ENCODE data around the gene NUTF2. TPM values are rescaled to one million over a fixed set of nuclear protein-coding genes. Genes with fewer than 3 reads are reported as not detected.

The NUTF2 gene
- total and polyA plus RNA-seq, 10 of the 15 experiments (the other 5 are each of a cell fraction or from before 2014, with no cell fraction given): 116 to 342 (median 202) TPM

GRCh38 chr16:67879462-67879861 is 32.7 kb downstream of the NUTF2 start:
- in situ Hi-C loops (cut with MboI) (loop anchor here (5.0 kb wide), 1 partner anchor 163 kb away; no protein-coding TSS in a partner anchor), intact Hi-C loops (cut with micrococcal nuclease; ENCODE audit: unreplicated experiment) (no loop called here)
- no peak overlapping the region for H3K4me3 ChIP-seq
- no peaks in the 10 kb centered on the region; the same call in 1 of the 2 replicates for H4K20me1 ChIP-seq (ENCODE audit: control insufficient read depth, insufficient read depth)
- no peaks in the 10 kb centered on the region for H3K9me3 ChIP-seq (replicated peaks; ENCODE audit: control insufficient read depth, insufficient read depth, low read length)
- ATAC-seq (no peak), FAIRE-seq (no peak), DNase-seq (ENCODE audit: low read depth, low spot score) (no peak)
- CTCF ChIA-PET: interaction anchor here (0.9 to 2.2 kb wide), 2 partner anchors 9 to 63 kb away, joined by 5 to 9 read pairs; no protein-coding TSS in a partner anchor
- no peak overlapping the region for H3K27ac ChIP-seq (ENCODE audit: control insufficient read depth, insufficient read depth)
- SMC1A ChIA-PET (ENCODE audit: uncharacterized antibody, unreplicated experiment): no interaction called here
- peaks cover 22 to 61% of the 10 kb centered on the region in 2 experiments; a peak in 3 of 4 replicates for H3K36me3 ChIP-seq (ENCODE audit: control insufficient read depth in 2 of 2, insufficient read depth in 2 of 2, low read length in 1 of 2)
- no peaks in the 10 kb centered on the region for H3K27me3 ChIP-seq (replicated peaks in 1 of 2; ENCODE audit: control insufficient read depth in 2 of 2, insufficient read depth in 2 of 2, low read length in 1 of 2)
- peaks cover 12% of the 10 kb centered on the region for H3K79me2 ChIP-seq (ENCODE audit: control insufficient read depth, insufficient read depth, low read length)
- WGBS (ENCODE audit: insufficient coverage, insufficient replicate concordance, low lambda C conversion rate, missing lambda C conversion rate): 85% methylated on average over 12 of the region's 12 CpGs
- no peak for TF ChIP-seq STAT3 (IDR thresholded peaks at IDR 0.05; ENCODE audit: low read depth, low read length)
- TF ChIP-seq E2F4 (IDR thresholded peaks at IDR 0.05; ENCODE audit: low read depth, low read length): no peak
- no peak for TF ChIP-seq GATAD2B (conservative IDR thresholded peaks at IDR 0.05; ENCODE audit: low read depth)
- TF ChIP-seq MTA2 (IDR thresholded peaks at IDR 0.05; ENCODE audit: low read depth): no peak
- no peak for TF ChIP-seq MLLT1 (IDR thresholded peaks at IDR 0.05)
- TF ChIP-seq TCF3 (IDR thresholded peaks at IDR 0.05; ENCODE audit: borderline replicate concordance, insufficient read depth, low read depth, low read length): no peak
- RAD21 ChIA-PET (ENCODE audit: unreplicated experiment): no interaction called here
- BruUV-seq (replicated peaks): no TSS peak
- no peak overlapping the region for H3K4me2 ChIP-seq (ENCODE audit: control insufficient read depth, insufficient read depth)
- H3K9ac ChIP-seq (ENCODE audit: control insufficient read depth, insufficient read depth, low read length): no peak overlapping the region
- peaks cover 3% of the 10 kb centered on the region; the same call in 1 of the 2 replicates for H3K4me1 ChIP-seq (ENCODE audit: control insufficient read depth, insufficient read depth, low read length)
- POLR2A ChIA-PET: no interaction called here
- no peak overlapping the region for H2AFZ ChIP-seq (ENCODE audit: control insufficient read depth, low read depth, low read length)

Data from GM12878 (cell line).